ENCODE data around the gene PRICKLE4. TPM values are rescaled to one million over a fixed set of nuclear protein-coding genes. Genes with fewer than 3 reads are reported as not detected.

Gene PRICKLE4
- total and polyA plus RNA-seq, 2 of the 13 experiments (the other 11 are each of a cell fraction or from before 2014, with no cell fraction given) = 0.92 to 1.2 TPM

GRCh38 chr6:41832263-41832662, 51.7 kb downstream of the PRICKLE4 start (continued):
- TF ChIP-seq, protein P1, sequence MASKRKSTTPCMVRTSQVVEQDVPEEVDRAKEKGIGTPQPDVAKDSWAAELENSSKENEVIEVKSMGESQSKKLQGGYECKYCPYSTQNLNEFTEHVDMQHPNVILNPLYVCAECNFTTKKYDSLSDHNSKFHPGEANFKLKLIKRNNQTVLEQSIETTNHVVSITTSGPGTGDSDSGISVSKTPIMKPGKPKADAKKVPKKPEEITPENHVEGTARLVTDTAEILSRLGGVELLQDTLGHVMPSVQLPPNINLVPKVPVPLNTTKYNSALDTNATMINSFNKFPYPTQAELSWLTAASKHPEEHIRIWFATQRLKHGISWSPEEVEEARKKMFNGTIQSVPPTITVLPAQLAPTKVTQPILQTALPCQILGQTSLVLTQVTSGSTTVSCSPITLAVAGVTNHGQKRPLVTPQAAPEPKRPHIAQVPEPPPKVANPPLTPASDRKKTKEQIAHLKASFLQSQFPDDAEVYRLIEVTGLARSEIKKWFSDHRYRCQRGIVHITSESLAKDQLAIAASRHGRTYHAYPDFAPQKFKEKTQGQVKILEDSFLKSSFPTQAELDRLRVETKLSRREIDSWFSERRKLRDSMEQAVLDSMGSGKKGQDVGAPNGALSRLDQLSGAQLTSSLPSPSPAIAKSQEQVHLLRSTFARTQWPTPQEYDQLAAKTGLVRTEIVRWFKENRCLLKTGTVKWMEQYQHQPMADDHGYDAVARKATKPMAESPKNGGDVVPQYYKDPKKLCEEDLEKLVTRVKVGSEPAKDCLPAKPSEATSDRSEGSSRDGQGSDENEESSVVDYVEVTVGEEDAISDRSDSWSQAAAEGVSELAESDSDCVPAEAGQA (IDR thresholded peaks at IDR 0.05; ENCODE audit: low read depth) = no peak
- TF ChIP-seq, protein P1 (CRISPR knock-in tag; IDR thresholded peaks at IDR 0.05; ENCODE audit: borderline replicate concordance) = no peak
- TF ChIP-seq, protein P2, sequence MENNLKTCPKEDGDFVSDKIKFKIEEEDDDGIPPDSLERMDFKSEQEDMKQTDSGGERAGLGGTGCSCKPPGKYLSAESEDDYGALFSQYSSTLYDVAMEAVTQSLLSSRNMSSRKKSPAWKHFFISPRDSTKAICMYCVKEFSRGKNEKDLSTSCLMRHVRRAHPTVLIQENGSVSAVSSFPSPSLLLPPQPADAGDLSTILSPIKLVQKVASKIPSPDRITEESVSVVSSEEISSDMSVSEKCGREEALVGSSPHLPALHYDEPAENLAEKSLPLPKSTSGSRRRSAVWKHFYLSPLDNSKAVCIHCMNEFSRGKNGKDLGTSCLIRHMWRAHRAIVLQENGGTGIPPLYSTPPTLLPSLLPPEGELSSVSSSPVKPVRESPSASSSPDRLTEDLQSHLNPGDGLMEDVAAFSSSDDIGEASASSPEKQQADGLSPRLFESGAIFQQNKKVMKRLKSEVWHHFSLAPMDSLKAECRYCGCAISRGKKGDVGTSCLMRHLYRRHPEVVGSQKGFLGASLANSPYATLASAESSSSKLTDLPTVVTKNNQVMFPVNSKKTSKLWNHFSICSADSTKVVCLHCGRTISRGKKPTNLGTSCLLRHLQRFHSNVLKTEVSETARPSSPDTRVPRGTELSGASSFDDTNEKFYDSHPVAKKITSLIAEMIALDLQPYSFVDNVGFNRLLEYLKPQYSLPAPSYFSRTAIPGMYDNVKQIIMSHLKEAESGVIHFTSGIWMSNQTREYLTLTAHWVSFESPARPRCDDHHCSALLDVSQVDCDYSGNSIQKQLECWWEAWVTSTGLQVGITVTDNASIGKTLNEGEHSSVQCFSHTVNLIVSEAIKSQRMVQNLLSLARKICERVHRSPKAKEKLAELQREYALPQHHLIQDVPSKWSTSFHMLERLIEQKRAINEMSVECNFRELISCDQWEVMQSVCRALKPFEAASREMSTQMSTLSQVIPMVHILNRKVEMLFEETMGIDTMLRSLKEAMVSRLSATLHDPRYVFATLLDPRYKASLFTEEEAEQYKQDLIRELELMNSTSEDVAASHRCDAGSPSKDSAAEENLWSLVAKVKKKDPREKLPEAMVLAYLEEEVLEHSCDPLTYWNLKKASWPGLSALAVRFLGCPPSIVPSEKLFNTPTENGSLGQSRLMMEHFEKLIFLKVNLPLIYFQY (CRISPR knock-in tag; IDR thresholded peaks at IDR 0.05; ENCODE audit: borderline replicate concordance) = no peak
- TF ChIP-seq POLR2AphosphoS2 (IDR thresholded peaks at IDR 0.05; ENCODE audit: low read depth, low read length) = no peak
- no peak for TF ChIP-seq ARNT (IDR thresholded peaks at IDR 0.05)
- TF ChIP-seq ZNF567 (CRISPR knock-in tag; IDR thresholded peaks at IDR 0.05; ENCODE audit: borderline replicate concordance) = no peak
- TF ChIP-seq, protein P3, sequence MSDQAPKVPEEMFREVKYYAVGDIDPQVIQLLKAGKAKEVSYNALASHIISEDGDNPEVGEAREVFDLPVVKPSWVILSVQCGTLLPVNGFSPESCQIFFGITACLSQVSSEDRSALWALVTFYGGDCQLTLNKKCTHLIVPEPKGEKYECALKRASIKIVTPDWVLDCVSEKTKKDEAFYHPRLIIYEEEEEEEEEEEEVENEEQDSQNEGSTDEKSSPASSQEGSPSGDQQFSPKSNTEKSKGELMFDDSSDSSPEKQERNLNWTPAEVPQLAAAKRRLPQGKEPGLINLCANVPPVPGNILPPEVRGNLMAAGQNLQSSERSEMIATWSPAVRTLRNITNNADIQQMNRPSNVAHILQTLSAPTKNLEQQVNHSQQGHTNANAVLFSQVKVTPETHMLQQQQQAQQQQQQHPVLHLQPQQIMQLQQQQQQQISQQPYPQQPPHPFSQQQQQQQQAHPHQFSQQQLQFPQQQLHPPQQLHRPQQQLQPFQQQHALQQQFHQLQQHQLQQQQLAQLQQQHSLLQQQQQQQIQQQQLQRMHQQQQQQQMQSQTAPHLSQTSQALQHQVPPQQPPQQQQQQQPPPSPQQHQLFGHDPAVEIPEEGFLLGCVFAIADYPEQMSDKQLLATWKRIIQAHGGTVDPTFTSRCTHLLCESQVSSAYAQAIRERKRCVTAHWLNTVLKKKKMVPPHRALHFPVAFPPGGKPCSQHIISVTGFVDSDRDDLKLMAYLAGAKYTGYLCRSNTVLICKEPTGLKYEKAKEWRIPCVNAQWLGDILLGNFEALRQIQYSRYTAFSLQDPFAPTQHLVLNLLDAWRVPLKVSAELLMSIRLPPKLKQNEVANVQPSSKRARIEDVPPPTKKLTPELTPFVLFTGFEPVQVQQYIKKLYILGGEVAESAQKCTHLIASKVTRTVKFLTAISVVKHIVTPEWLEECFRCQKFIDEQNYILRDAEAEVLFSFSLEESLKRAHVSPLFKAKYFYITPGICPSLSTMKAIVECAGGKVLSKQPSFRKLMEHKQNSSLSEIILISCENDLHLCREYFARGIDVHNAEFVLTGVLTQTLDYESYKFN (CRISPR knock-in tag; conservative IDR thresholded peaks at IDR 0.05) = no peak
- no peak for TF ChIP-seq PTBP1 (IDR thresholded peaks at IDR 0.05; ENCODE audit: low read depth, low read length, poor library complexity, severe bottlenecking)
- no peak for TF ChIP-seq ZC3H13 (CRISPR knock-in tag; IDR thresholded peaks at IDR 0.05)
- no peak for TF ChIP-seq ZNF619 (CRISPR knock-in tag; IDR thresholded peaks at IDR 0.05)

Measured in HepG2 (cell line).